Mesenchymal stem cell (in vitro differentiated cells and primary cell): ENCODE results near the gene POU2F3. TPM values are rescaled to one million over a fixed set of nuclear protein-coding genes. Genes with fewer than 3 reads are reported as not detected.

ENCODE experiments used
- DNase-seq: peaks from one replicate; pipeline ENCODE4 v3.0.0-alpha.2; 2013
- H2AFZ ChIP-seq: one replicate; pipeline ENCODE4 v1.6.1; 2013; ENCODE audit warnings: low read depth, mild to moderate bottlenecking, control low read depth, inconsistent platforms, low read length, moderate library complexity
- H2AK5ac ChIP-seq: 2 replicates; pipeline ENCODE4 v1.6.1; 2013; ENCODE audit warnings: low read length, moderate library complexity, mild to moderate bottlenecking, inconsistent platforms; ENCODE audit not compliant: severe bottlenecking
- H2BK120ac ChIP-seq: one replicate; pipeline ENCODE4 v1.6.1; 2013; ENCODE audit warnings: low read depth, mild to moderate bottlenecking, inconsistent platforms, low read length, moderate library complexity
- H2BK12ac ChIP-seq, 2 experiments: one replicate each; pipeline ENCODE4 v1.6.1; 2013; ENCODE audit warnings: inconsistent platforms in 2 of 2, low read length in 2 of 2, mild to moderate bottlenecking in 2 of 2, moderate library complexity in 2 of 2, control low read depth in 1 of 2
- H2BK15ac ChIP-seq: one replicate; pipeline ENCODE4 v1.6.1; 2013; ENCODE audit warnings: mild to moderate bottlenecking, low read depth, inconsistent platforms; ENCODE audit not compliant: poor library complexity, severe bottlenecking
- H2BK5ac ChIP-seq: 2 replicates; pipeline ENCODE4 v1.6.1; 2013; ENCODE audit warnings: low read depth, mild to moderate bottlenecking, low read length, control low read depth, inconsistent platforms; ENCODE audit not compliant: poor library complexity, severe bottlenecking
- H3K14ac ChIP-seq, 2 experiments: one replicate each; pipeline ENCODE4 v1.6.1; 2013; ENCODE audit warnings: inconsistent platforms in 2 of 2, low read length in 2 of 2, control low read depth in 1 of 2, mild to moderate bottlenecking in 1 of 2, moderate library complexity in 1 of 2
- H3K18ac ChIP-seq, 2 experiments: one replicate each; pipeline ENCODE4 v1.6.1; 2013; ENCODE audit warnings: inconsistent platforms in 2 of 2, low read length in 2 of 2, control low read depth in 1 of 2, low read depth in 1 of 2, mild to moderate bottlenecking in 1 of 2
- H3K23ac ChIP-seq, 2 experiments: one replicate each; pipeline ENCODE4 v1.6.1; 2013; ENCODE audit warnings: inconsistent platforms in 2 of 2, low read length in 2 of 2, mild to moderate bottlenecking in 2 of 2, moderate library complexity in 2 of 2, control low read depth in 1 of 2
- H3K27ac ChIP-seq: 2 replicates; pipeline ENCODE4 v1.5.1; 2013; ENCODE audit warnings: mild to moderate bottlenecking, moderate library complexity, low read length, control low read depth, inconsistent platforms; ENCODE audit not compliant: poor library complexity, severe bottlenecking
- H3K27me3 ChIP-seq, 2 experiments: 2 replicates each; pipeline versions ENCODE4 v1.6.1 to v1.7.0; 2013; ENCODE audit warnings: low read length in 2 of 2, mild to moderate bottlenecking in 2 of 2, moderate library complexity in 2 of 2, control low read depth in 1 of 2, inconsistent platforms in 1 of 2; ENCODE audit not compliant: control insufficient read depth in 1 of 2, insufficient read depth in 1 of 2
- H3K36me3 ChIP-seq, 2 experiments: 2 replicates each; pipeline versions ENCODE4 v1.6.1 to v1.7.0; 2013; ENCODE audit warnings: low read length in 2 of 2, control low read depth in 1 of 2, inconsistent platforms in 1 of 2, low read depth in 1 of 2, mild to moderate bottlenecking in 1 of 2; ENCODE audit not compliant: insufficient read depth in 2 of 2, control insufficient read depth in 1 of 2
- H3K4ac ChIP-seq, 2 experiments: one replicate each; pipeline ENCODE4 v1.6.1; 2013; ENCODE audit warnings: inconsistent platforms in 2 of 2, low read length in 2 of 2, mild to moderate bottlenecking in 2 of 2, moderate library complexity in 2 of 2, control low read depth in 1 of 2, low read depth in 1 of 2
- H3K4me1 ChIP-seq: 2 replicates; pipeline ENCODE4 v1.6.1; 2013; ENCODE audit warnings: low read depth, low read length, control low read depth; ENCODE audit not compliant: control insufficient read depth, insufficient read depth
- H3K4me2 ChIP-seq: 2 replicates; pipeline ENCODE4 v1.6.1; 2013; ENCODE audit warnings: low read length, mild to moderate bottlenecking, inconsistent platforms; ENCODE audit not compliant: poor library complexity, severe bottlenecking
- H3K4me3 ChIP-seq, 2 experiments: 2 replicates each; pipeline versions ENCODE4 v1.5.1 to v1.7.0; 2013; ENCODE audit warnings: low read length in 2 of 2, mild to moderate bottlenecking in 2 of 2, control low read depth in 1 of 2, low read depth in 1 of 2; ENCODE audit not compliant: insufficient read depth in 1 of 2
- H3K79me1 ChIP-seq: replicated peaks from 2 replicates; pipeline ENCODE4 v1.6.1; 2013; ENCODE audit warnings: mild to moderate bottlenecking, control low read depth, low read length, inconsistent platforms; ENCODE audit not compliant: poor library complexity, severe bottlenecking
- H3K9ac ChIP-seq: 2 replicates; pipeline ENCODE4 v1.7.0; 2013; ENCODE audit warnings: mild to moderate bottlenecking, low read length, moderate library complexity
- H3K9me3 ChIP-seq: 2 replicates; pipeline ENCODE4 v1.7.0; 2013; ENCODE audit warnings: mild to moderate bottlenecking, low read length; ENCODE audit not compliant: control insufficient read depth
- H4K8ac ChIP-seq: one replicate; pipeline ENCODE4 v1.6.1; 2013; ENCODE audit warnings: inconsistent platforms, mild to moderate bottlenecking, low read length, moderate library complexity
- H4K91ac ChIP-seq: one replicate; pipeline ENCODE4 v1.6.1; 2013; ENCODE audit warnings: mild to moderate bottlenecking, low read length, inconsistent platforms
- WGBS: methylation state at CpG from one replicate; pipeline ENCODE4 v1.1.7; 2013; ENCODE audit warnings: mixed read lengths; 5-methylcytosine and 5-hydroxymethylcytosine counted together
- polyA plus RNA-seq, 2 experiments: library from polyadenylated mRNA; stranded (reverse); fragments of 200-250 nt; gene quantifications; one replicate each; pipeline ENCODE4 v1.2.3, GENCODE V29; 2013

Gene POU2F3
- 0.04 TPM for polyA plus RNA-seq (2013, experiment 1 of 2)
- 0.04 TPM for polyA plus RNA-seq (2013, experiment 2 of 2)

DNA sequence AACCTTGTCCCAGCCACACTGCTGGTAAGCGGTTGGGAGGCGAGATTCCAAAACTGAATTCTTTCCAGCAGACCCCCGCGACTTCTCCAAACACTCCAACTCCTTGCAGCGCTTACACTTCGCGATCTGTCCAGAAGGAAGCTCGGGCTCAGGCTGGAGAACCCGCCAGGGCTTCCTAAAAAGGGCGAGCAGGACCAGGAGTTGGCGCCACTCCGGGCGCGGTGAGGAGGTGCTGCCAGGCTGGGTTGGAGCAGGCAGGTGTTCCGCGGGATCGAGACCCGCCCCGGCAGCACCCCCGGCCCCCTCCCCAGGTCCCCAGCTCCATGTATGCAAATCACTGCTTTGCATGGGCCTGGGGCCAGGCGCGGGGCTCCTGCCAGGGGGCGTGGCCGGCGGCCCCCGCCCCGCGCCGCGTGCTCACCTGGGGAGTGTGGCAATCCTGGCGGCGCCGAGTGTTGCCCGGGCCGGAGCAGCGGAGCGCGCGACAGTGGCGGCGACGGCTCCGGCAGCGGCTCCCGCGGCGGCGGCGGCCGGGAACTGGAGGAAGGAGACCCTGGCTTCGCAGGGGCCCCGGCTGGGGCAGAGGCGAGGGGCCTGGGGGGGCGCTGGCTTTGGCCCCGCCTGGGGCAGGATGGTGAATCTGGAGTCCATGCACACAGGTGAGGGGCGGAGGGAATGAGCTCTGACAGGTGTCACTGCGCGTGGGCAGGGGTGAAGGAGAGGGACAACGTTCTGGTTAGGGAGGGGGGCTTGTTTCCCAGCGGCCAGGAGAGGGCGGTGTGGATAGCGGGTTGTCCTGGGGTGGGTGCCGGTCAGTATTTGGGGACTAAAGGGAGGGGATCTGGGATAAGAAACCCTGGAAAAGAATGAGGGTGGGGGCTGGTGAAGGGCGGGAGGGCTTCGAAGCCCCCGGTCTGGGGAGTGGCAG lies at the start of gene POU2F3:
POU2F3 (plus strand) TSS at position 428 of the 928 bp plus-strand sequence; CDS start at position 632, 204 bp downstream.
- H3K23ac ChIP-seq: no peak within 1 kb of the TSS
- H2BK120ac ChIP-seq: no peak within 1 kb of the TSS
- H3K9me3 ChIP-seq: no peaks in the 10 kb centered on the region
- H3K36me3 ChIP-seq: no peaks in the 10 kb centered on the region
- H2BK12ac ChIP-seq: no peak within 1 kb of the TSS
- no peak within 1 kb of the TSS for H3K14ac ChIP-seq
- 7% methylated on average over 65 of the region's 66 CpGs for WGBS
- no peak within 1 kb of the TSS for H3K9ac ChIP-seq
- H2AFZ ChIP-seq: no peak within 1 kb of the TSS
- H3K27me3 ChIP-seq: peaks cover 52 to 86% of the 10 kb centered on the region in 2 experiments
- no peak within 1 kb of the TSS for H2AK5ac ChIP-seq
- no peak within 1 kb of the TSS for H3K4me3 ChIP-seq
- H2BK5ac ChIP-seq: no peak within 1 kb of the TSS
- H4K91ac ChIP-seq: no peak within 1 kb of the TSS
- H3K18ac ChIP-seq: no peak within 1 kb of the TSS
- H2BK15ac ChIP-seq: no peak within 1 kb of the TSS
- no peak for DNase-seq
- no peak within 1 kb of the TSS for H3K4ac ChIP-seq
- no peaks in the 10 kb centered on the region for H3K79me1 ChIP-seq
- H3K27ac ChIP-seq: no peak within 1 kb of the TSS
- H3K4me2 ChIP-seq: no peak within 1 kb of the TSS
- no peak within 1 kb of the TSS for H4K8ac ChIP-seq
- H3K4me1 ChIP-seq: no peaks in the 10 kb centered on the region

DNA sequence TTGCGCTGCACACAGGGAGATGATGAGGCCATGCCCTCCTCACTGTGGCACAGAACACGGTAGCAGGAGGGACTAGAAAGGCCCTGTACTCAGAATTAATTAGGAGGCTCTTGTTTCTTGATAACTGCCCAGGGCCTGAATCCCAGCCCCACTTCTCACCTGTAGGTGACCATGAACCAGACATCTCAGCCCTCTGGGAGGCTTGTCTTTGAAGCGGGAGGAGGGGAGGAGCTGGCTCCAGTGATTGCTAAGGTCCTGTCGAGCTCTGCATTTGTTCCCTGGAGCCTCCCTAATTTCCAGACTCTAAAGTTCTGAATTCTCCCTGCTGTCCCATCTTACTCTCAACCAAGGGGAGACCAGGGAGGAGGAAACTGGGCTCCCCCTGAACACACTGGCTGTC lies 48.9 kb upstream of the POU2F3 start:
- no peak overlapping the region for H3K4ac ChIP-seq
- no peak overlapping the region for H3K9ac ChIP-seq
- no peak overlapping the region for H3K18ac ChIP-seq
- H3K23ac ChIP-seq: no peak overlapping the region
- peaks cover 14% of the 10 kb centered on the region for H3K4me1 ChIP-seq
- H3K27ac ChIP-seq: no peak overlapping the region
- WGBS: 76% methylated on average over 3 of the region's 4 CpGs
- H2BK12ac ChIP-seq: no peak overlapping the region
- H3K4me3 ChIP-seq: no peak overlapping the region
- peaks cover 3 to 37% of the 10 kb centered on the region in 2 experiments for H3K27me3 ChIP-seq
- H3K4me2 ChIP-seq: no peak overlapping the region
- H3K36me3 ChIP-seq: no peaks in the 10 kb centered on the region
- no peak overlapping the region for H2BK15ac ChIP-seq
- no peak for DNase-seq
- no peak overlapping the region for H4K8ac ChIP-seq
- H2BK120ac ChIP-seq: no peak overlapping the region
- H4K91ac ChIP-seq: no peak overlapping the region
- H2BK5ac ChIP-seq: no peak overlapping the region
- H3K14ac ChIP-seq: no peak overlapping the region
- H2AK5ac ChIP-seq: no peak overlapping the region
- H2AFZ ChIP-seq: no peak overlapping the region
- H3K79me1 ChIP-seq: no peaks in the 10 kb centered on the region
- no peaks in the 10 kb centered on the region for H3K9me3 ChIP-seq

DNA sequence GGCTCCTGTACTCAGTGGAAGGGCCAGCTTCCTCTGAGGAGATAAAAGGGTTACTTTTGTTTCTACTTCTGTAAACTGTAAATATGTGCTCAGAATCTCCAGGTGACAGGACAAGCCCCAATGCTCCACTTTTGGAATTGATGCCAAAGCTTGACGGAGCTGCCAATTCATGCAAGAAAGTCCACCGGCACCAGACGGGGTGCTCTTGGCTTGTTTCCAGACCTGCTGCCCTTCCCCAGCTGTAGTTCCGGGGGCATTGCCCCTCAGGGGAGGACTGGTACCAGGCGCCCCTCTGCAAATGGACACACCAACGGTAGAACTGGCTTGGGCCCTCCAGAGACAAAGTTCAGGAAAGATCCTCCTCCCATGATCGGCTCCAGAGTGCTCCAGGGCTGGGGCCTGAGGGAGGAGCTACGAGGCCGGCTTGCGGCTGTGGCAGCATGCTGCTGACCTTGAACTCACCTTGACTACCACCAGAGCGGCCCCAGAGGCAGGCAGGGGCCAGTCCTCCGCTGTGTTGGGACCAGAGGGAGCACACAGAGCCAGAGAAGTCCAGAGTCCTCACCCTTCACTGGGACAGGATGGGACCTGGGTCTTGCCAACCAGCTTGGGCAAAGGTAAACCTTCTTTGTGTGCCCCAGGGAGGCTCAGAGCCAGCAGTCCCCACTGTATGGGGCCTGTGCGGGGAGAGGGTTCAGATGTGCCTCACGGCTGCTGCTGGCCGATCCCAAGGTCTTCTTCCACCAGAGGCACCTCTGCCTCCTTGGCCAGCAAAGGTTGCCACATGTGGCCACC lies 46.9 kb upstream of the POU2F3 start:
- no peak overlapping the region for H4K8ac ChIP-seq
- H3K4ac ChIP-seq: no peak overlapping the region
- no peak overlapping the region for H3K18ac ChIP-seq
- H3K27me3 ChIP-seq: peaks cover 9 to 47% of the 10 kb centered on the region in 2 experiments
- H2BK120ac ChIP-seq: no peak overlapping the region
- no peak overlapping the region for H3K23ac ChIP-seq
- no peak for DNase-seq
- no peak overlapping the region for H2AFZ ChIP-seq
- no peak overlapping the region for H3K9ac ChIP-seq
- H3K36me3 ChIP-seq: no peaks in the 10 kb centered on the region
- H4K91ac ChIP-seq: peak overlapping the region; percentile 35
- no peak overlapping the region for H2BK5ac ChIP-seq
- no peak overlapping the region for H2AK5ac ChIP-seq
- H3K4me2 ChIP-seq: no peak overlapping the region
- H2BK15ac ChIP-seq: no peak overlapping the region
- 92% methylated on average over 15 of the region's 15 CpGs for WGBS
- H3K14ac ChIP-seq: no peak overlapping the region
- H3K79me1 ChIP-seq: no peaks in the 10 kb centered on the region
- no peak overlapping the region for H3K27ac ChIP-seq
- no peaks in the 10 kb centered on the region for H3K9me3 ChIP-seq
- H3K4me1 ChIP-seq: peaks cover 14% of the 10 kb centered on the region
- no peak overlapping the region for H3K4me3 ChIP-seq
- H2BK12ac ChIP-seq: no peak overlapping the region

DNA sequence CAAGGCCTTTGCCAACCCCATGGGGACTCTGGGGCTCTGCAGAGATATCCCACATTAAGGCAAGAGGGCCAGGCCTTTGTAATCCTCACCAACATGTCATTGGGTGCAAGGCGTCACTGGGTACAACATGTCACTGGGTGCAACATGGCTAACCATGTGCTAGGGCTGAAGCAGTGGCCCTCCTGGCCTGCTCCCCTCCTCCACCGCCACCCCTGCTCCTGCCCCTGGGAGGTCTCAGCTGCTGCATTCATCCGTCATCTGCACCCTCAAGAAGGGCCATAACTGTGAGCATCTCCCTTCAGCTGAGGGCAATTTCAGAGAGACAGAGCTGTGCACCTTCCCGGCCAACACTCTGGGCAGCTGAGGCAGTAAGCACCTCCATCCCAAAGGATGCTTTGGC lies 45.8 kb upstream of the POU2F3 start:
- Histone ChIP-seq H3K4me1 (peaks cover 15% of the 10 kb centered on the region), H4K8ac (no peak overlapping the region), H3K27ac (no peak overlapping the region), H2BK5ac (no peak overlapping the region), H2AK5ac (no peak overlapping the region), H3K23ac (no peak overlapping the region), H3K14ac (no peak overlapping the region), H3K27me3 (peaks cover 9 to 52% of the 10 kb centered on the region in 2 experiments), H2AFZ (no peak overlapping the region), H3K4me3 (no peak overlapping the region), H3K4me2 (no peak overlapping the region), H2BK12ac (no peak overlapping the region), H3K36me3 (no peaks in the 10 kb centered on the region), H3K9ac (no peak overlapping the region), H3K18ac (no peak overlapping the region), H3K9me3 (no peaks in the 10 kb centered on the region), H3K79me1 (no peaks in the 10 kb centered on the region), H4K91ac (no peak overlapping the region), H2BK120ac (no peak overlapping the region), H2BK15ac (no peak overlapping the region), H3K4ac (no peak overlapping the region)
- WGBS: 91% methylated on average over 4 of the region's 4 CpGs
- no peak for DNase-seq
